ENCODE measurements around the gene ROR2. TPM values are rescaled to one million over a fixed set of nuclear protein-coding genes. Genes with fewer than 3 reads are reported as not detected.

The ROR2 gene
- total and polyA plus RNA-seq, 4 donors = 1.6 to 5.8 TPM; not detected in 2

DNA sequence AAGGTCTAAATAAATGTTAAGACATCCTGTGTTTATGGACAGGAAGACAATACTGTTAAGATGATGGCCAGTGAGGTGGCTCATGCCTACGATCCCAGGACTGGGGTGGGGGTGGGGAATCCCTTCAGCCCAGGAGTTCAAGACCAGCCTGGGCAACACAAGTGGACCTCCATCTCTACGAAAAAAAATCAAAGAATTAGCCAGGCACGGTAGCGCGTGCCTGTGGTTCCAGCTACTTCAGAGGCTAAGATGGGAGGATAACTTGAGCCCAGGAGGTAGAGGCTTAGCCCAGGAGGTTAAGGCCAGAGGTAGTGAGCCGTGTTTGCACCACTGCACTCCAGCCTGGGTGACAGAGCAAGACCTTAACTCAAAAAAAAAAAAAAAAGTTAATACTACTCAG, 5.3 kb downstream of the ROR2 start:
- no peaks in the 10 kb centered on the region for H3K36me3 ChIP-seq (ENCODE audit: control insufficient read depth in 1 of 2, insufficient read depth in 2 of 2, low read length in 1 of 2)
- WGBS, 2 donors = 84 to 89% methylated on average over 6 of the region's 6 CpGs
- H3K9me3 ChIP-seq (ENCODE audit: control insufficient read depth, low read length) = peaks cover 2% of the 10 kb centered on the region
- no peak overlapping the region for H3K4me3 ChIP-seq (ENCODE audit: low read length in 2 of 2)
- no peaks in the 10 kb centered on the region for H3K4me1 ChIP-seq (ENCODE audit: control insufficient read depth in 1 of 2, insufficient read depth in 2 of 2, low read length in 2 of 2)
- no peak for ATAC-seq (ENCODE audit: low FRiP score)
- H3K27me3 ChIP-seq (ENCODE audit: control insufficient read depth in 1 of 2, insufficient read depth in 2 of 2, low read length in 1 of 2) = peaks cover 0 to 3% of the 10 kb centered on the region in 2 donors
- DNase-seq = no peak
- H3K27ac ChIP-seq (ENCODE audit: low read depth in 1 of 2, low read length in 2 of 2) = no peak overlapping the region
- intact Hi-C loops (cut with DNase I) = no loop called here

DNA sequence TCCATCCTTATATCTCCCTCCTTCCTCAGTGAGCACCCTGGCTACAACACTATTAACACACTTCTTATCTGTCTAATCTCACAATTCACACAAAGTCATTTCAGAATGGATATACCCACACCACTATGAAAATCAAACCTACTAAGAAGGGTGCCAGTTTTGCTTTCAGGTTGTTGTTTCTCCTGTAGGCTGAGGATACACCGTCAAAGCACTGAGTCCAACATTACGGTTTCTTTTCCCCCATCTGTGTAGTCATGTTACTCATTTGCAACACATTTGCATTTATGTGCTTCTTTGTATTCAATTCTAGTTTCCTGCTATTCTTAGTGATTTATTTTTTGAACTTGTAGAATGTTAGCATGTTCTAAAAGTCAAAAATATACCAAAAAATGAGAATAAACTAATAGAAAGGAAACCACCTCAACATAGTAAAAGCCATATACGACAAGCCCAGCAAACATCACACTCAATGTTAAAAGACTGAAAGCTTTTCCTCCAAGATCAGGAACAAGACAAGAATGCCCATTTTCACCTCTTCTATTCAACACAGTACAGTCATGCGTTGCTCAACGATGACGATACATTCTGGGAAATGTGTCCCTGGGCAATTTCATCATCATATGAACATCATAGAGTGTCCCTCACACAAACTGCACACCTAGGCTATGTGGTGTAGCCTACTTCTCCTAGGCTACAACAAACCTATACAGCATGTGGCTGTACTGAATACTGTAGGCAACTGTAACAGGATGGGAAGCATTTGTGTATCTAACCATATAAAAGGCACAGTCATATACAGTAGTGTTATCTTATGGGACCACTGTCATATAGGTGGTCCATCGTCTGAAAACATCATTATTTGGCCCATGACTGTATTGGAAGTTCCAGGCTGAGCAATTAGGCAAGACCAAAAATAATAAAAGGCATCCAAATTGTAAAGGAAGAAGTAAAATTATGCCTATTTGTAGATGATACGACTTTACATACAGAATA, 6.3 kb downstream of the ROR2 start:
- no peak for ATAC-seq (ENCODE audit: low FRiP score)
- no peaks in the 10 kb centered on the region for H3K36me3 ChIP-seq (ENCODE audit: control insufficient read depth in 1 of 2, insufficient read depth in 2 of 2, low read length in 1 of 2)
- H3K27me3 ChIP-seq (ENCODE audit: control insufficient read depth in 1 of 2, insufficient read depth in 2 of 2, low read length in 1 of 2) = peaks cover 0 to 3% of the 10 kb centered on the region in 2 donors
- no peak for DNase-seq
- peaks cover 2% of the 10 kb centered on the region for H3K9me3 ChIP-seq (ENCODE audit: control insufficient read depth, low read length)
- WGBS, 2 donors = 93 to 94% methylated on average over 8 of the region's 8 CpGs
- H3K4me3 ChIP-seq (ENCODE audit: low read length in 2 of 2) = no peak overlapping the region
- intact Hi-C loops (cut with DNase I) = no loop called here
- H3K27ac ChIP-seq (ENCODE audit: low read depth in 1 of 2, low read length in 2 of 2) = no peak overlapping the region
- H3K4me1 ChIP-seq (ENCODE audit: control insufficient read depth in 1 of 2, insufficient read depth in 2 of 2, low read length in 2 of 2) = no peaks in the 10 kb centered on the region

DNA sequence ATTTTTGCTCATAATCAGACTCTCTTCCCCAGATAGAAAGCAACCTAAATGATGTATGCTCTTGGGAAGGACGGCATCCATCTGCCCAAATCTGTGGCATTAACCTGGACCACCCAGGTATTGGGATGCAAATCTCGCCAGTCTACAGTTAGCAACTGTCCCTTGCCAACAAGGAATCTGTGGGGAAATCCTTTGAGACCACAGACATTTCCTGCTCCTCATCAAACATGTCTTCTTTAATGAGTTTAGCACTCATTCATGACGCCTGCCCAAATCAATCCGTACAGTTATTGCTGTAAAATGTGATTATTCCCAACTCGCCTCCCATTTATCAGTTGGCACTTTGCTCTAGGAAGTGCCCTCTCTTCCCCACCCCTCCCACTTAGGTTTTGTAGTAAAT, 7.8 kb downstream of the ROR2 start:
- peaks cover 0 to 3% of the 10 kb centered on the region in 2 donors for H3K27me3 ChIP-seq (ENCODE audit: control insufficient read depth in 1 of 2, insufficient read depth in 2 of 2, low read length in 1 of 2)
- DNase-seq (no peak), ATAC-seq (ENCODE audit: low FRiP score) (no peak)
- H3K4me1 ChIP-seq (ENCODE audit: control insufficient read depth in 1 of 2, insufficient read depth in 2 of 2, low read length in 2 of 2) = no peaks in the 10 kb centered on the region
- no peaks in the 10 kb centered on the region for H3K36me3 ChIP-seq (ENCODE audit: control insufficient read depth in 1 of 2, insufficient read depth in 2 of 2, low read length in 1 of 2)
- H3K27ac ChIP-seq (ENCODE audit: low read depth in 1 of 2, low read length in 2 of 2) = no peak overlapping the region
- H3K4me3 ChIP-seq (ENCODE audit: low read length in 2 of 2) = no peak overlapping the region
- 81 to 88% methylated on average over 5 of the region's 5 CpGs for WGBS, 2 donors
- intact Hi-C loops (cut with DNase I) = no loop called here
- H3K9me3 ChIP-seq (ENCODE audit: control insufficient read depth, low read length) = peaks cover 2% of the 10 kb centered on the region

DNA sequence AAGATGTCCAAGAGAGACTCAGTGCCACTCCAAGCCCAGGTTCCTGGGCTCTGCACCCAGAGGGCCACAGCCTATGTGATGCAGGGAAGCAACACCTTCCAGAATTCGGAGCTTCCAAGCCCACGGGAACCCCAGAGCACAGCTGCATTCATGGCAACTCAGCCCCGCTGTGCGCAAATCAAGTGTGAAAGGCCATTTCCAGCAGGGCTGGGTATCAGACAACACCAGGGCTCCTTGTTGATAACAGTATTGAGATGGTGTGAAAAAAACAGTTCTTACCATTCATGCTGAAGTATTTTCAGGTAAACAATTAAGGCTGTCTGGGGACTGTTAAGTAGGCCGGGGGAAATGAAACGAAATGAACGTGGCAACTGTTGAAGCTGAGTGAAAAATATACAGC, 10.1 kb downstream of the ROR2 start:
- no peak overlapping the region for H3K4me3 ChIP-seq (ENCODE audit: low read length in 2 of 2)
- H3K9me3 ChIP-seq (ENCODE audit: control insufficient read depth, low read length) = peaks cover 2% of the 10 kb centered on the region
- H3K36me3 ChIP-seq (ENCODE audit: control insufficient read depth in 1 of 2, insufficient read depth in 2 of 2, low read length in 1 of 2) = no peaks in the 10 kb centered on the region
- no peak overlapping the region for H3K27ac ChIP-seq (ENCODE audit: low read depth in 1 of 2, low read length in 2 of 2)
- no peaks in the 10 kb centered on the region for H3K4me1 ChIP-seq (ENCODE audit: control insufficient read depth in 1 of 2, insufficient read depth in 2 of 2, low read length in 2 of 2)
- H3K27me3 ChIP-seq (ENCODE audit: control insufficient read depth in 1 of 2, insufficient read depth in 2 of 2, low read length in 1 of 2) = peaks cover 0 to 3% of the 10 kb centered on the region in 2 donors
- ATAC-seq (ENCODE audit: low FRiP score) (no peak), DNase-seq (no peak)
- WGBS, 2 donors = 86 to 91% methylated on average over 7 of the region's 7 CpGs
- intact Hi-C loops (cut with DNase I) = no loop called here

DNA sequence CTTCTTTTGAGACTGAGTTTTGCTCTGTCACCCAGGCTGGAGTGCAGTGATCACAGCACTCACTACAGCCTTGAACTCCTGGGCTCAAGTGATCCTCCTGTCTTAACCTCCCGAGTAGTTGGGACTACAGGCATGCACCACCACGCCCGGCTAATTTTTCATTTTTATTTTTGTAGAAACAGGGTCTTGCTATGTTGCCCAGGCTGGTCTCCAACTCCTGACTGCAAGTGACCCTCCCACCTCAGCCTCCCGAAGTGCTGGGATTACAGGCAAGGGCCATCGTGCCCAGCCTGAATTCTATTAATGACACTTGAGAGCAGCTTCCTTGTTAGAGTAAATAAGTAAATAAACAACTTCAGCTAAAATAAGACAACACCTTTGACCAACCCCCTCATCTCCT, 12.3 kb downstream of the ROR2 start:
- intact Hi-C loops (cut with DNase I) = no loop called here
- Histone ChIP-seq H3K4me3 (ENCODE audit: low read length in 2 of 2) (no peak overlapping the region), H3K4me1 (ENCODE audit: control insufficient read depth in 1 of 2, insufficient read depth in 2 of 2, low read length in 2 of 2) (no peaks in the 10 kb centered on the region), H3K27me3 (ENCODE audit: control insufficient read depth in 1 of 2, insufficient read depth in 2 of 2, low read length in 1 of 2) (no peaks in the 10 kb centered on the region), H3K27ac (ENCODE audit: low read depth in 1 of 2, low read length in 2 of 2) (no peak overlapping the region), H3K9me3 (ENCODE audit: control insufficient read depth, low read length) (no peaks in the 10 kb centered on the region), H3K36me3 (ENCODE audit: control insufficient read depth in 1 of 2, insufficient read depth in 2 of 2, low read length in 1 of 2) (no peaks in the 10 kb centered on the region)
- DNase-seq (no peak), ATAC-seq (ENCODE audit: low FRiP score) (no peak)
- WGBS, 2 donors = 84 to 85% methylated on average over 5 of the region's 5 CpGs

DNA sequence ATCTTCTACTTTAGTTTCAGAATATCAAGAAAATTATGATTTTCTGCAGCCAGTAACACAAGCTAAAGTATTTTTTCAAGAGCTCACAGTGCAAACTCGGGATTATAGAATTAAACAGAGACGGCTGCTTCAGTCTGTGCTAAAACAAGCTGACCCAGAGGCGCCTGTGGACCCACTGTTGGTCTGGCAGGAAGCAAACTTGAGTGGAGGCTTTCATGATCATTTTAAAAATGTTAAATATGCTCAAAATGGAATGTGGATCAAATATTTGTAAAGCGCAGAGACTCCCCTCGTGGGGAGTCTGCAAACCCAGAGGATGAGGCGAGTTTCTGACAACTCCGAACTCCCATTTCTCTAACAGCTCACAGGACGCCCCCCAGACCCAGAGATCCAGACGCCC, 13.0 kb downstream of the ROR2 start:
- Histone ChIP-seq H3K4me1 (ENCODE audit: control insufficient read depth in 1 of 2, insufficient read depth in 2 of 2, low read length in 2 of 2) (no peaks in the 10 kb centered on the region), H3K9me3 (ENCODE audit: control insufficient read depth, low read length) (no peaks in the 10 kb centered on the region), H3K36me3 (ENCODE audit: control insufficient read depth in 1 of 2, insufficient read depth in 2 of 2, low read length in 1 of 2) (no peaks in the 10 kb centered on the region), H3K4me3 (ENCODE audit: low read length in 2 of 2) (no peak overlapping the region), H3K27me3 (ENCODE audit: control insufficient read depth in 1 of 2, insufficient read depth in 2 of 2, low read length in 1 of 2) (no peaks in the 10 kb centered on the region), H3K27ac (ENCODE audit: low read depth in 1 of 2, low read length in 2 of 2) (no peak overlapping the region)
- DNase-seq (no peak), ATAC-seq (ENCODE audit: low FRiP score) (no peak)
- intact Hi-C loops (cut with DNase I) = no loop called here
- 49 to 64% methylated on average over 9 of the region's 9 CpGs for WGBS, 2 donors

DNA sequence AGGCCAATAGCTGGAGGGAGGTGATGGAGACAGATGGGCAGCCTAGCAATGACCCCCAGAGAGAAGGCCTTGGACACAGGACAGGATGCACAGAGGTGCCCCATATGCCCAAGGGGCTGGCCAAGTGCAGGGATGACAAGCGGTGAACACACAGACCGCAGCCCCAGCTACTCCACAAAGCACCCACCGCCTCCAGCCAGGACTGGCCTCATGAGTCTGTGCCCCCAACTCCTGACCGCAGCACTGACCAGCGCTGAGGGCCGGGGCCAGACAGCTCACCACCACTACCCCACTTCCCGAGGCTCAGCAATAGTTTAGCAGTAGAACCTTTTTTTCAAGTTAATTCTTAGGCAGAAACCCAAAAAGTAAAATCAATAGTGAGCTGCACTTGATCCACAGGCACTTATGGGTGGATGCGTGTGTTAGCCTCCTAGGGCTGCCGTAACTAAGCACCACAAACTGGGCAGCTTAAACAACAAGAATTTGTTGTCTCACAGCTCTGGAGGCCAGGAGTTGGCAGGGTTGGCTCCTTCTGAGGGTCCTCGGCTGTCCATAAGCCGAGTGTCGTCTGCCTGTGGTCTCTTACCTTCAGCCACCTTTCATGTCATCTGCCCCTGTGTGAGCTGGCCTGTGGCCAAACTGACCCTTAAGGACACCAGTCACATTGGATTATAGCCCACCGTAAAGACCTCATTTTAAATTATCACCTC, 14.1 kb downstream of the ROR2 start:
- Histone ChIP-seq H3K9me3 (ENCODE audit: control insufficient read depth, low read length) (no peaks in the 10 kb centered on the region), H3K36me3 (ENCODE audit: control insufficient read depth in 1 of 2, insufficient read depth in 2 of 2, low read length in 1 of 2) (no peaks in the 10 kb centered on the region), H3K4me3 (ENCODE audit: low read length in 2 of 2) (no peak overlapping the region), H3K27ac (ENCODE audit: low read depth in 1 of 2, low read length in 2 of 2) (no peak overlapping the region), H3K27me3 (ENCODE audit: control insufficient read depth in 1 of 2, insufficient read depth in 2 of 2, low read length in 1 of 2) (no peaks in the 10 kb centered on the region), H3K4me1 (ENCODE audit: control insufficient read depth in 1 of 2, insufficient read depth in 2 of 2, low read length in 2 of 2) (no peaks in the 10 kb centered on the region)
- DNase-seq = no peak
- intact Hi-C loops (cut with DNase I) = no loop called here
- ATAC-seq (ENCODE audit: low FRiP score) = no peak
- WGBS, 2 donors = 92 to 95% methylated on average over 13 of the region's 13 CpGs

DNA sequence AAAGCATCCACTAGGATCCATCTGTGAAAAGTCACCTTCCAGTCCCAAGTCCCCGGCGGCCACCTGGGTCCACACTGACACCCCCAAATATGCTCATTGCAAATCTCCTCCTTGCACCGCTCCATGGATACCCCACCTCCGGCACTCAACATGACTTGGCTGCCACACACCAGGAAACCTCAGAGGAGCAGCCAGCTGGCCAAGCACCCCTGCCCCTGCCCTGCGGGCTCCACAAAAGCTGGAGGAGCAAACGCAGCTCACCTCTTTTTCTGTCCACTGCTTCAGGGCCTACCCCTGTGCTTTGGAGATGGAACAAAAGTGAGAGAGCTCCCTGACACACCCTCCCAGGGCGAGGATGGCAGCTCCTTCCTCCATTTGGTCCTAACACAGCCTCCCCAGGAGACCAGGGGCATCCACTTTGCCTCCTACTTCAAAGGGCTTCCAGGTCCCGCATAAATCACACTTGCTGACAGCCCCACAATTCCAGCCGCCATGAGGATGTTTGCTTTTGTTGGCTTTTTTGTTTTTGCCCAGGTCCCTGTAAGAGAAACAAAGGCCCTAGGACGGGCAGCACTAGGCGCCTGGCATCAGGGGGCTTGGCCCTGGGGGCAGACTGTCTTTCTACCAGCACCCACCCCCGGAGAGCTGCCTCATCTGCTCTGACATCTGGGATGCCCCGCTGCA, 14.8 kb downstream of the ROR2 start:
- H3K27me3 ChIP-seq (ENCODE audit: control insufficient read depth in 1 of 2, insufficient read depth in 2 of 2, low read length in 1 of 2) = no peaks in the 10 kb centered on the region
- 69 to 72% methylated on average over 13 of the region's 13 CpGs for WGBS, 2 donors
- no peak overlapping the region for H3K4me3 ChIP-seq (ENCODE audit: low read length in 2 of 2)
- ATAC-seq (ENCODE audit: low FRiP score) = no peak
- no peaks in the 10 kb centered on the region for H3K4me1 ChIP-seq (ENCODE audit: control insufficient read depth in 1 of 2, insufficient read depth in 2 of 2, low read length in 2 of 2)
- peaks cover 2% of the 10 kb centered on the region for H3K9me3 ChIP-seq (ENCODE audit: control insufficient read depth, low read length)
- no peak overlapping the region for H3K27ac ChIP-seq (ENCODE audit: low read depth in 1 of 2, low read length in 2 of 2)
- H3K36me3 ChIP-seq (ENCODE audit: control insufficient read depth in 1 of 2, insufficient read depth in 2 of 2, low read length in 1 of 2) = no peaks in the 10 kb centered on the region
- DNase-seq = no peak
- intact Hi-C loops (cut with DNase I) = no loop called here

Measured in aorta (tissue), 5 donors.